NCI-H69 (cell line): ENCODE results near the gene OPHN1.
"Not testable (repeated sequence)": the region's sequence is repeated elsewhere in the genome, so short reads cannot be mapped to it uniquely, and the experiment has no call there.

Experiments used
- DNase-seq: peaks from one replicate; lab custom pipeline; 2025; lab: John Stamatoyannopoulos, UW

The OPHN1 gene

DNA sequence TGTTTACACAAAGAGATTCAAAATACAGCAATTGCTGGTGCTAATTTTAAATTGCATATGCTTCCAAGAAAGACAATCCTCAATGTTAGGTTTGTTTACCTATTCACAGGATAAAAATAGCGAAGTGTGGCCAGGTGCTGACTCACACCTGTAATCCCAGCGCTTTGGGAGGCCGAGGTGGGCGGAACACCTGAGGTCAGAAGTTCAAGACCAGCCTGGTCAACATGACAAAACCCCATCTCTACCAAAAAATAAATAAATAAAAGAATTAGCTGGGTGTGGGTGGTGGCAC, 77.7 kb downstream of the OPHN1 start:
- DNase-seq = no peak

DNA sequence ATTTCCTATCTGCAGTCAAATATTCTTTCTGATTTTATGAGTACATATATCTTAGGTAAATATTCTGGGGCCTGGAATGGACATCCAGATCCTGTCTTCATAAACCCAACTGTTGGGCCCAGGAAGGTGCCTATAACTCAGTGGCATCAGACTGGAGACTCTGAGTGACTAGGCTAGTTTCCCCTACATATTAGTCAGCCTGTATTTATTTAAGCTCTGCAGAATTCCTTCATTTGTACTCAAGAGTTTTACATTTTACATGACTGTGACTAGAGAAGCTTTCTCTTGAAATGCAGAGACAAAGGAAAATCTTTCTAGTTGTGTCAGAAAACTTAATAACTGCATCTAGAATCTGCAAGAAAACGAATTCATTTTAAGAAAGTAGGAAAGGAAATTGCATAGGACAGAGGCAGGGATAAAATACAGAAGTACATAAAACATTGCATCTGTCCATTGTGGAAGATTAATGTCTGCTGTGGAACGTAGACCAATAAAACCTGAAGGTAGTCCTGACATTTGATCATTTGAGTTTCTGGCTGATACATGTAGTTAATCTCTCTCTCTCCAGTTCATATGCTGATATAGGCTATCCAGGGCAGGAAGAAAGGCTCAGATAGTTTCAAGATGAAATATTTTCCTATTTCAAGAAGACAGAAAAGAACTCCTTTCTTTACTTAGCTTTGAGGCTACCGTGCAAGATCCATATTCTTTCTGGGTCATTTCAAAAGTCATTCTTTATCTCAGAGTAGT, 78.2 kb downstream of the OPHN1 start:
- no peak for DNase-seq

DNA sequence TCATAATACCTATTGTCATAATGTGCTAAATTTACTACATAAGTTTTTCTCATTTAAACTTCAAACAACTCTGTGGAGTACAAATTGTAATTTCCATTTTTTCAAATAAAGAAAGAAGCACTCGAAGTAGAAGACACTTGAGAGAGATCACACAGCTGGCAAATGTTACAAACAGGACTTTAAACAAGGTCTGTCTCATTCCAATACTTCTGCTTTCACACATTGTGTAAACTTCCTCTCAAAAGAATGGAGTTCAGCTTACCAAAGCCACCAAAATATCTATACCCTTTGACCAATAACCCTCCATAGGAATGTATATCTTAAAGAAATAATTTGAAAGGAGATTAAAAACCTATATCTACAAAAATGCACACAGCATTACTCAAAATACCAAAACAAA, 88.3 kb downstream of the OPHN1 start:
- no peak for DNase-seq

DNA sequence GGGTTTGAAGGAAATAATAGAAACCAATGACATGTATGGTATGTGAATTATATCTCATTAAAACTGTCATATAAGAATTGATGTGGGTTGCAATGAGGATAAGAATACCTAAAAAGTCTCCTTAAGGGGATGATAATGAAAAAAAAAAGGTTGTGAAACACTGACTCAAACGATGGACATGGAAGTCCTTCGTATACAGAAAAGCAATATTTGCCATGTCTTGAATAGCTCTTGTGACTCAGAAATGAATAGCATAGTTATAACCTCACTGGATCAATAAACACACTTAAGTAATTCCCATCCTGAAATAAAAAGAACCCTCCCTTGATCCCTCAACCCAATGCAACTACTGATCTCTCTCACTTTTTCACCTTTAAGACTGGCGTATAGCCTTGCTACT, 89.7 kb downstream of the OPHN1 start:
- DNase-seq = no peak

DNA sequence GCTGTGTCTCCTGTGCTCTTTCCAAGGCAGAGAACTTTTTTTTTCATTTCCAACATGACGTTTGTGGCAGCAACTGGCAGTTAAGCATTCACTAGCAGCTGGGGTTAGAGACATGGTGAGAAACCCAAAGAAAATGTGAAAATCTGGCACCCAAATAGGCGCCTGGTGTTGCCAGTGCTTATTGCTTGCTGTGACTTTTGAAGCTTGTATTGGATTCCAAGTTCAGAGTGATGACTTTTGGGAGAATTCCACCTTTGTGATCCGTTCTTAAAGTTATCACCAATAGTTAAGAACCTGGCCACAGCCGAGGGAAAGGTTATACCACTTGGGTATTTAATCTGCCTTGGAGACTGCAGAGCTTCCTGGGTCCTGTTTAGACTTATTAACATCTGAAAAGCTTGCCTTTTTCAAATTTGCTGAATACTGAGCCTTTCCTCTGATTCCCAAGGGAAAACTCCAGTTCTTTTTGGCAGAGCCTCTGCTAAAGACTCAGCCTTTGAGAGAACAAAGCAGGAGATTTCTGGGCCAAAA, 101.0 kb downstream of the OPHN1 start:
- DNase-seq = no peak

DNA sequence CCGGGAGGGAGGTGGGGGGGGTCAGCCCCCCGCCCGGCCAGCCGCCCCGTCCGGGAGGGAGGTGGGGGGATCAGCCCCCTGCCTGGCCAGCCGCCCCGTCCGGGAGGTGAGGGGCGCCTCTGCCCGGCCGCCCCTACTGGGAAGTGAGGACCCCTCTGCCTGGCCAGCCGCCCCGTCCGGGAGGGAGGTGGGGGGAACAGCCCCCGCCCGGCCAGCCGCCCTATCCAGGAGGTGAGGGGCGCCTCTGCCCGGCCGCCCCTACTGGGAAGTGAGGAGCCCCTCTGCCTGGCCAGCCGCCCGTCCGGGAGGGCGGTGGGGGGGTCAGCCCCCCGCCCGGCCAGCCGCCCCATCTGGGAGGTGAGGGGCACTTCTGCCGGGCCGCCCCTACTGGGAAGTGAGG, 106.5 kb downstream of the OPHN1 start:
- not testable (repeated sequence) for DNase-seq

DNA sequence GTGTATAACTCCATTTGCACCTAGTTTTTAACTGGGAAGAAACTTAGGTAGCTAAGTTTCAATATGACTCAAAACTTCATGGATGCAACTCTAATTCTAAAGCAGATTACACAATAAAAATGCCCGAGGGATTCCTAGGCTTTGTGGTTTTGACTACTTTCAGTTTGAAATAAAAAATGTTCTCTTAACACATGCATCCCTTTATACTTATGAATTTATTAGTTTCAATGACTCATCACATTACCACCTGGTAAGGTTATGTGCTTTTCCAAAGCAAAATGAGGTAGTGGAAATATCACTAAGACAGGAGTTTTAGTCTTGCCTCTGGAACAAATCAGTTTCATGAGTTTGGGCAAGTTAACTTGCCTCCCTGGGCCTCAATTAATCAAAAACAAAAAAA, 125.5 kb downstream of the OPHN1 start:
- DNase-seq = no peak

DNA sequence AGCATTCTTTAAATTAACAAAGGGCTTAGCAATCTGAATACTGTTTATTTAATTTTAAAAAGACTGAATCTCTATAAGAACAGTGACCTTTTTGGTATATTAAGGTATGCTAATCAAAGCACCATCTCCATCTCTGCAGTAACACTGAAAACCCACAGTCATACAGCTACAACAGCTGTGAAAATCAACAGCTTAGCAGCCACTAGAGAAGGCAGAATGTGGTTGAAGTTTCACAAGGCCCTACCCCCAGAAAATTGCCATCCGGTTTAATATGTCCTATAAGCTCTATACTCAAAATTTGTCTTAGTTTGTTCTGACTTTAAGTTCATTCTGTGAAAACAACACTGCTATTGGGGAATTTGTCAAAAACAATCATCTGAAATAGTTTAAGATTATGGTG, 128.7 kb downstream of the OPHN1 start:
- no peak for DNase-seq

DNA sequence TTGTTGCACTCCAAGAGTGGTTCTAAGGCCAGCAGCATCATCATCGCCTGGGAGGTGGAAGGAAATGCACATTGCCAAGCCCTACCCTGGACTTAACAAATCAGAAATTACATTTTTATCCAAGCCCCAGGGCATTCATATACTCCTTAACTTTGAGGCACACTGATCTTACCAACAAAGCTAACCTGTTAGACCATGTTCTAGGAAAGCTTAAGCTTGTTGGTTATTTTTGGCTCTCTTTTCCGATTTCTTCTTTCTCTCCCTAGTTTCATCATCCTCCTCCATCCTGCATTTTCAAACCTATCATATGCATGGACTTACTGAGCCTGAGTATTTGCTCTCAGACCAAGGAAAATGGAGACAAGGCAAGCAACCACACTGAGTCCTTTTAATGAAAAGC, 133.4 kb downstream of the OPHN1 start:
- DNase-seq = no peak

DNA sequence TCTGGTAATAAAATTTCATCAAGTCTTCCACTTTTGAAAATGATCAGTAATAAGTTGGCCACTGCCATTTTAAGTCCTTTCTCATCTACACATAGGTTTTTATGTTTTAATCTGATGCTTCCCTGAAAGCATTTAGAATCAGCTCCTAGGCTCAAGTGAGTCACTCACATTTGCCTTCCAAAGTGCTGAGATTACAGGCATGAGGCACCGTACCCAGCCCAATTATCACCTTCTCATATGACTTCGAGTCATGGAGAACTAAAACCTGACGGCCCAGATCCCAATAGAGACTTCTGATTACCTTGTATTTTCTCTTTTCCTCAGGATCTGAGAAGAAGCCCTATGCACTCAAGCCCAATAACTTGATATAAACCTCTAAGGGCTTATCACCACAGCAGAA, 140.8 kb downstream of the OPHN1 start:
- DNase-seq = no peak

DNA sequence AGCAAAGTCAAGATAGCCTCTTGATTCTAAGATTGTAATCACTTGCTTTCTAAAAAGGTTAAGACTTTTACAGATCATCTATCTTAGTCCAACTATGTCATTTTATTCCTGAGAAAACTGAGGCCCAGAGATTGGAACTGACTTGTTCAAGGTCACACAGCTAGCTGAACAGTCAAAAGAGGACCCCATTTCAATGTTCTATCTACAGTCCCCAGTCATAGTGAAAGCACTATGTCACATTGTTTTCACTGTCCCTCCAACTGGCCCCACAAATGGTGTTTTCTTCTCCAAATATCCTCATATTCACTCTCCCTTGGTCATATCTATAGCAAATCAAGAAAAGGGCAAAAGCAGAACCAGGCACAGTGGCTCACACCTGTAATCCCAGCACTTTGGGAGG, 145.2 kb downstream of the OPHN1 start:
- DNase-seq = no peak

DNA sequence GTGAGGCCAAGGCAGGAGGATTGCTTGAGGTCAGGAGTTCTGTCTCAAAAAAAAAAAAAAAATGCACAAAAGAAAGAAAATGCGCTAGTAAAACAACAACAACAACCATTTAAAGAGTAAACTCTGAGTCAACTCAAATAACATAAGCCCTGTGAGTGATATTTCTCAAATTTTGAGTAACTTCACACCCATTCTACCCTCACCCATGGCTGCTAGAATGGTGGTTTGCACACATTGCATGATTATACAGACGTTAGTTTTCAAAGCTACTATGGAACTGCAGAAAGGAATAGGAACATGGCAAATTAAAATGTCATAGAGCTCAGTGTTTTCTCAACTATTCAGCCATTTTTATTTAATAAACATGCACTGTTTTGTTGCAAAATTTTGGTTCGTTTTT, 145.9 kb downstream of the OPHN1 start:
- no peak for DNase-seq

DNA sequence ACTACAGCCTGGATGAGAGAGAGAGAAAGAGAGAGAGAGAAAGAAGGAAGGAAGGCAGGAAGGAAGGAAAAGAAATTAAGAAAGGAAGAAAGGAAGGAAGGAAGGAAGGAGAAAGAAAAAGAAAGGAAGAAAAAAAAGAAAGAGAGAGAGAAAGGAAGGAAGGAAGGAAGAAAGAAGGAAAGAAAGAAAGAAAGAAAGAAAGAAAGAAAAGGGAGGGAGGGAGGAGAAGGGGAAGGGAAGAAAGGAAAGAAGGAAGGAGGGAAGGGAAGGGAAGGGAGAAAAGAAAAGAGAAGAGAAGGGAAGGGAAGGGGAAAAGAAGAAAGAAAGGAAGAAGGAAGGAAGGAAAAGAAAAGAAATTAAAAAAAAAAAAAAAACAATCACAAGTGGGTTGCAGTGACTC, 146.3 kb downstream of the OPHN1 start:
- no peak for DNase-seq

DNA sequence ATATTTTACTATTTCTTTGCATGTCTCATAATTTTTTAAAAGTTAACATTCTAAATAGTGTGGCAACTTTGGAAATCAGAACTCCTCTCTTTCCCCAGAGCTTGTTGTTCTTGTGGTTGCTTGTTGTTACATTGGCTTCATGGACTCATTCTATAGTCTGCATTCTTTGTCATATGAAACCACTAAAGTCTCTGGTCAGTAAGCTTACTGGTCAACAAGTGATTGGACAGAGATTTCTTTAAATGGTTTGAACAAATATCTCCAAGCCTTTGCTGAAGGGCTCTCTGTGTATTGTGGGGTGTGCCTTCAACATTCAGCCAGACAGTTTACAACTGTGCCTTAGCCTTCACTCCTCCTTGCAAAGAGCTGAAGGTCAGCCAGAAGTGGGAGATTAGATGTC, 147.2 kb downstream of the OPHN1 start:
- DNase-seq = no peak

DNA sequence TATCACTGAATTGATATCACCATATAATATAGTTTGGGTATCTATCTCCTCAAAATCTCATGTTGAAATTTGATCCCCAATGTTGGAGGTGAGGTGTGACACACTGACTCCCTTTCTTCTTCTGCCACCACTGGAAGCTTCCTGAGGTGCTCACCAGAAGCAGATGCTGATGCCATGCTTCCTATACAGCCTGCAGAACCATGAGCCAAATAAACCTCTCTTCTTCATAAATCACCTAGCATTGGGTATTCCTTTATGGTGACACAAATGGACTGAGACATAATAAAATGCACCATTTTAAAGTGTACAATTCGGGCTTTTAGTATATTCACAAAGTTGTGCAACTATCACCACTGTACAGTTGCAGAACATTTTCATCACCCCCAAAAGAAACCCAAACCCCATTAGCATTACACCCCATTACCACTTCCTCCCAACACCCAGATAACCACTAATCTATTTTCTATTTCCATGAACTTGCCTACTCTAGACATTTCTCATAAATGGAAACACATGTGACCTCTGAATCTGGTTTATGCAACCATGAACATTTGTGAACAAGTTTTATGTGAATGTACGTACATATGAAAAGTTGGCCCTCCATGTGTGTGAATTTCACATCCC, 148.9 kb downstream of the OPHN1 start:
- no peak for DNase-seq

DNA sequence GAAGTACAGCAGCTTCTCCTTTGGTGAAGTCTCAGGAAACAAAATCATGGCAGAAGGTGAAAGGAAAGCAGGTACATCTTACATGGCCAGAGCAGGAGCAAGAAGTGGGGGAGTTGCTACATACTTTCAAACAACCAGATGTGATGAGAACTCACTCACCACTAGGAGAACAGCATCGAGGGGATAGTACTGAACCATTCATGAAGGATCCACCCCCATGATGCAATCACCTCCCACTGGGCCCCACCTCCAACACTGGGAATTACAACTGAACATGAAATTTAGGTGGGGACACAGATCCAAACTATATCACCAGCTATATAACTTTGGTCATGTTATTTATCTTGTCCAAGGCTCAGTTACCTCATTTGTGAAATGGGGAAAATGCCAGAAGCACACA, 159.4 kb downstream of the OPHN1 start:
- DNase-seq = no peak

DNA sequence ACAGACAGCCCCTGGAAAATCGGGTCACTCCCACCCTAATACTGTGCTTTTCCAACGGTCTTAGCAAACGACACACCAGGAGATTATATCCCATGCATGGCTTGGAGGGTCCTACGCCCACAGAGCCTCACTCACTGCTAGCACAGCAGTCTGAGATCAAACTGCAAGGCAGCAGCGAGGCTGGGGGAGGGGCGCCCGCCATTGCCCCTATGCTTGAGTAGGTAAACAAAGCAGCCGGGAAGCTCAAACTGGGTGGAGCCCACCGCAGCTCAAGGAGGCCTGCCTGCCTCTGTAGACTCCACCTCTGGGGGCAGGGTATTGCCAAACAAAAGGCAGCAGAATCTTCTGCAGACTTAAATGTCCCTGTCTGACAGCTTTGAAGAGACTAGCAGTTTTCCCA, 168.5 kb downstream of the OPHN1 start:
- not testable (repeated sequence) for DNase-seq

DNA sequence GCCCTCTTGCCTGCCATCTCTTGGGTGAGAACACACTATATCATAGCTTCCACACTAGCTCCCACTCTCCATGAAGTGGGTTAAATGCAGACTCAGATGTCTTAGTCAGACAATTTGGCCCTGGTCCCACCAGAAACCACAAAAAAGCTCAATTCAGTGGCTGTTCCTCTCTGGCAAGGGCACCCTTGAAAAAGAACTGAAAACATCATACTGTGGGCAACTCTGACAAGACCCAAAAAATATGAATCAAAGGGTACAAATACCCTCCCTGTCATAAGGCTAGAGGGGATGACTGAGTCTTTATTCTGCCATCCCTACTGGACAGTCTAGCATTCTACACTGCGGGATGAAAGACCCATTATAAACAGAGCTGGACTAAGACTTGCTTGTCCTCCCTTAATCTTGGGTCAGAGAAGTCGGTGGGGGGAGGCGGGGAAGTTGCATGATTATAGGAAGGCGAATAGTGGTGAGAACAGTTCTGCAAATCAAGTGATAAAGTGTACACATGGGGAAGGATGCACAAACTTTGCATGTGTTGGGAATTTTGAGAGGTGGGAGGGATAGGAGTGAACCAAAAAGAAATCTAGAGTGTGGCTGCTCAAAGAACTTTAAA, 172.1 kb downstream of the OPHN1 start:
- DNase-seq = no peak

DNA sequence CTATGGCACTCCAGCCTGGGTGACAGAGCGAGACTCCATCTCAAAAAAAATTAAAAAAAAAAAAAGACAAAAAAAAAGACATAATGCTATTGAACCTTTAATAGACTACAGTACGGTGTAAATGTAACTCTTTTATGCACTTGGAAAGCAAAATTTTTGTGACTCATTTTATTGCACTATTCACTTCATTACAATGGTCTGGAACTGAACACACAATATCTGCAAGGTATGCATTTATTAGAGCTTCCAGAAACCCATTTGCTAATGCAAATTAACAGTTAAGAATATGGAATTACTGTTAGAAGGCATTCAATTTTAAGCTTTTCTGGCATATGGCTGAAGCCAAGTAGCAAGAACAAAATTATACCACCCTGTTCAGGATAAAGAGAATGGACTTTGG, 176.3 kb downstream of the OPHN1 start:
- DNase-seq = no peak

DNA sequence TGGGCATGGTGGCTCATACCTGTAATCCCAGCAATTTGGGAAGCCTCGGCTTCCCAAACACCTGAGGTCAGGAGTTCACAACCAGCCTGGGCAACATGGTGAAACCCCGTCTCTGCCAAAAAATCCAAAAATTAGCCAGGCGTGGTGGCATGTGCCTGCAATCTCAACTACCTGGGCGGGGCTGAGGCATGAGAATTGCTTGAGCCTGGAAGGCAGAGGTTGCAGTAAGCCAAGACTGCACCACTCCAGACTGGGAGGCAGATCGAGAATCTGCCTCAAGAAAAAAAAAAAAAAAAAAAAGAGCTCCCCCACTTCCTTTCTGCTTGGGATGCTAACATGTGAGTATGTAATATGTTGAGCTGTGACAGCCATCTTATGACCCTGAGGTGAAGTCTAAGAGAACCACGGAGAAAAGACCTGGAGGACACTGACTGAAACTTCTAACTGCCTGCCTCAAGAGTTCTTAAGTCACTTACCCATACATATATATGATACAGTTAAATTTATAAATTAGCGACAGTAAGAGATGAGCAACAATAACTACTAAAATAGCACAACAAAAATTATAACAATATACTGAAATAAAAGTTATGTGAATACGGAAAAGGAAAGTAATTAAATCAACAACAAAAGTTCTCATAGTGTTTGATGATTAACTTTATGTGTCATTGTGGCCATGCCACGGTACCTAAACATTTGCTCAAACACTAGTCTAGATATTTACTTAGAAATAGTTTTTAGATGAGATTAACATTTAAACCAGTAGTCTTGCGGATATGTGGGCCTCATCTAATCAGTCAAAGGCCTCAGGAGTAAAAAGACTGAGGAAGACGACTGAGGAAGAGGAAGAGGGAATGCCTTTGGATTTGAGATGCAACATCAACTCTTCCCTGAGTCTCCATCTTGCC, 178.3 kb downstream of the OPHN1 start:
- DNase-seq = no peak

DNA sequence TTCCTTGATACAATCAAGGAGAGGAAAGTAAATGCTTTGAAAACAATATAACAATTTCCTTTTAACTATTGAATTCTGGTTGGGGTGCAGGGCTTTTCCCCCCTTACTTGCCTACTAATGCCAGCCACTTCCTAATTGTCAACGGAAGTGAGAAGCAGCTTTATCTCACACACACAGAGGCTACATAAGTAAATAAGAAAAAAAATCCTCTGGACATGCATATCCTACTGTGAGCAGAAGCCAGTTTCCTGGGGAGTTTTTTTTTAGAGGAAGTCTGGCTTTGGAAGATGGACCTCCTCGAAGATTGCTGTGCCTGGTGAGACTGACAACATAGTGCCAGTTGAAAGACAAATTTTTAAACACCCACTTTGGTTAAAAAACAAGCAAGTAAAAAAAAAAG, 180.6 kb downstream of the OPHN1 start:
- DNase-seq = no peak

DNA sequence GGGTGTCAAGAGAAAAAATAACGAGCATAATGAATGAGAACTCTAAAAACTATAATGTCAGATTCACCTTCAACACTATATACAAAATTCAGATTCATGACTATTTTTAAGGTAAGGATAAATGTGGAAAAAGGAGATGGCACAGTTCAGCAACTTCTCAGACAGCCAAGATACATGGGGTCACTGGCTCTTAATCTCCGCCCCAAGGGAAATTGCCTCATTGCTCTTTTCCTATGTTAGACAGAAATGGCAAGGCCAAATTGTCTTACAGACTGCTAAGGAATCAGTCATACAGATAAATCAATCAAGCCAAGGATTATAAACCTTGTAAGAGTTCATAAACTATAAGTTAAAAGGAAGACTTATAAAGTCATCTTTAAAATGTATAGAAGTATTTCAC, 183.4 kb downstream of the OPHN1 start:
- no peak for DNase-seq

DNA sequence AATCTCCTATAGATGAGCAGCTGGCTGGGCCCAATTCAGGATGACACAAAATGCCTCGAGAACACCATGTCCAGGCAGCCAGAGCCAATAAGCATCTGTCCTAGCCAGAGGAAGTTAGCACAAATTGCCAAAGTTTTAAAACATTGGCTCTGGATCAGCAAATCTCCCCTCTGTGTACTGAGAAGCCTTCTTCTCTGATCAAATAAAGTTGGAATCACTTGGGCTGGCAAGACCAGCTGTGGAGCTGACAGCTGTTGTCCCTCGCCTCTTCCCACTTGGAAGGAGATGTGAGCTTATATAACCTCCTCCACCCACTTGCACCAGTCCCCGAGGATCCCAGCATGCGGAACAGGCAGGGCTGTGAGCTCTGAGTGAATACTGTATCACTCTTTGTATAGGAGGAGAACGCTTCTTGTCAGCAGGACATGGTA, 183.9 kb downstream of the OPHN1 start:
- DNase-seq = no peak
